ENCODE results near the gene PLD3.

- TF ChIP-seq CTCF (IDR thresholded peaks at IDR 0.05) (no peak), POLR2A (IDR thresholded peaks at IDR 0.05) (no peak)
Measured at GRCh38 chr19:40332669-40333068, 15.8 kb upstream of the PLD3 start.

All from right lobe of liver (tissue), 4 donors.